SU-DHL-6 (cell line): ENCODE results near the gene SEZ6.

Source experiments
- H2AFZ ChIP-seq: fragments of 200-600 bp; sonication (generic); 2 replicates; pipeline ENCODE4 v1.6.1; 2014; ENCODE audit warnings: low read depth, mild to moderate bottlenecking, moderate library complexity, mixed read lengths, antibody characterized with exemption, low read length; ENCODE audit not compliant: severe bottlenecking
- H3F3A ChIP-seq: fragments of 200-600 bp; shearing (Covaris generic); 2 replicates; pipeline ENCODE4 v1.6.0; 2016; ENCODE audit warnings: antibody characterized with exemption, mild to moderate bottlenecking; ENCODE audit not compliant: insufficient read depth
- H3K27ac ChIP-seq: fragments of 200-600 bp; sonication (generic); 2 replicates; pipeline ENCODE4 v1.5.1; 2016; ENCODE audit warnings: low read depth, mild to moderate bottlenecking, low read length, moderate library complexity, mixed read lengths
- H3K27me3 ChIP-seq: fragments of 200-600 bp; sonication (generic), shearing (Covaris generic); 2 replicates; pipeline ENCODE4 v1.6.0; 2014; ENCODE audit warnings: mild to moderate bottlenecking, low read length
- H3K36me3 ChIP-seq: fragments of 200-600 bp; sonication (generic); 2 replicates; pipeline ENCODE4 v1.6.1; 2014; ENCODE audit warnings: mild to moderate bottlenecking, low read length, mixed read lengths
- H3K4me2 ChIP-seq: fragments of 300-600, 200-600 bp; shearing (Covaris generic), sonication (generic); 2 replicates; pipeline ENCODE4 v1.6.0; 2014; ENCODE audit warnings: low read length, low read depth, mild to moderate bottlenecking; ENCODE audit not compliant: poor library complexity, severe bottlenecking
- H3K4me3 ChIP-seq: fragments of 200-600 bp; sonication (generic); 2 replicates; pipeline ENCODE4 v1.5.1; 2014; ENCODE audit warnings: antibody characterized with exemption, low read length, mild to moderate bottlenecking, mixed read lengths; ENCODE audit not compliant: insufficient read depth, poor library complexity, severe bottlenecking
- H3K79me2 ChIP-seq: fragments of 200-600 bp; sonication (generic); 2 replicates; pipeline ENCODE4 v1.6.1; 2014; ENCODE audit warnings: mild to moderate bottlenecking, low read length, moderate library complexity; ENCODE audit not compliant: insufficient read depth
- H3K9ac ChIP-seq: fragments of 200-600 bp; sonication (generic); 2 replicates; pipeline ENCODE4 v1.7.0; 2014; ENCODE audit warnings: mild to moderate bottlenecking, low read length
- H3K9me2 ChIP-seq: fragments of 200-600 bp; sonication (generic); replicated peaks from 2 replicates; pipeline ENCODE4 v1.6.1; 2014; ENCODE audit warnings: low read length; ENCODE audit not compliant: insufficient read depth
- H3K9me3 ChIP-seq: fragments of 200-600 bp; sonication (generic); 2 replicates; pipeline ENCODE4 v1.6.1; 2014; ENCODE audit warnings: low read length, mixed read lengths; ENCODE audit not compliant: insufficient read depth
- H4K20me1 ChIP-seq: fragments of 200-600 bp; sonication (generic); 2 replicates; pipeline ENCODE4 v1.6.1; 2014; ENCODE audit warnings: low read depth, mild to moderate bottlenecking, antibody characterized with exemption, low read length, moderate library complexity, mixed read lengths
- EZH2phosphoT487 ChIP-seq: fragments of 200-600 bp; sonication (generic), shearing (Covaris generic); conservative IDR thresholded peaks from 2 replicates; pipeline ENCODE4 v1.6.1; 2018; ENCODE audit warnings: mild to moderate bottlenecking, antibody characterized with exemption, low read length, moderate library complexity, mixed read lengths
- TF ChIP-seq, protein P1 (sequence below): fragments of 200-600 bp; sonication (generic); IDR thresholded peaks from one replicate; pipeline ENCODE4 v1.5.1; 2017; ENCODE audit warnings: antibody characterized with exemption, mild to moderate bottlenecking, low read length, moderate library complexity; ENCODE audit not compliant: insufficient read depth, poor library complexity, severe bottlenecking

The SEZ6 gene, protein sequence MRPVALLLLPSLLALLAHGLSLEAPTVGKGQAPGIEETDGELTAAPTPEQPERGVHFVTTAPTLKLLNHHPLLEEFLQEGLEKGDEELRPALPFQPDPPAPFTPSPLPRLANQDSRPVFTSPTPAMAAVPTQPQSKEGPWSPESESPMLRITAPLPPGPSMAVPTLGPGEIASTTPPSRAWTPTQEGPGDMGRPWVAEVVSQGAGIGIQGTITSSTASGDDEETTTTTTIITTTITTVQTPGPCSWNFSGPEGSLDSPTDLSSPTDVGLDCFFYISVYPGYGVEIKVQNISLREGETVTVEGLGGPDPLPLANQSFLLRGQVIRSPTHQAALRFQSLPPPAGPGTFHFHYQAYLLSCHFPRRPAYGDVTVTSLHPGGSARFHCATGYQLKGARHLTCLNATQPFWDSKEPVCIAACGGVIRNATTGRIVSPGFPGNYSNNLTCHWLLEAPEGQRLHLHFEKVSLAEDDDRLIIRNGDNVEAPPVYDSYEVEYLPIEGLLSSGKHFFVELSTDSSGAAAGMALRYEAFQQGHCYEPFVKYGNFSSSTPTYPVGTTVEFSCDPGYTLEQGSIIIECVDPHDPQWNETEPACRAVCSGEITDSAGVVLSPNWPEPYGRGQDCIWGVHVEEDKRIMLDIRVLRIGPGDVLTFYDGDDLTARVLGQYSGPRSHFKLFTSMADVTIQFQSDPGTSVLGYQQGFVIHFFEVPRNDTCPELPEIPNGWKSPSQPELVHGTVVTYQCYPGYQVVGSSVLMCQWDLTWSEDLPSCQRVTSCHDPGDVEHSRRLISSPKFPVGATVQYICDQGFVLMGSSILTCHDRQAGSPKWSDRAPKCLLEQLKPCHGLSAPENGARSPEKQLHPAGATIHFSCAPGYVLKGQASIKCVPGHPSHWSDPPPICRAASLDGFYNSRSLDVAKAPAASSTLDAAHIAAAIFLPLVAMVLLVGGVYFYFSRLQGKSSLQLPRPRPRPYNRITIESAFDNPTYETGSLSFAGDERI

DNA sequence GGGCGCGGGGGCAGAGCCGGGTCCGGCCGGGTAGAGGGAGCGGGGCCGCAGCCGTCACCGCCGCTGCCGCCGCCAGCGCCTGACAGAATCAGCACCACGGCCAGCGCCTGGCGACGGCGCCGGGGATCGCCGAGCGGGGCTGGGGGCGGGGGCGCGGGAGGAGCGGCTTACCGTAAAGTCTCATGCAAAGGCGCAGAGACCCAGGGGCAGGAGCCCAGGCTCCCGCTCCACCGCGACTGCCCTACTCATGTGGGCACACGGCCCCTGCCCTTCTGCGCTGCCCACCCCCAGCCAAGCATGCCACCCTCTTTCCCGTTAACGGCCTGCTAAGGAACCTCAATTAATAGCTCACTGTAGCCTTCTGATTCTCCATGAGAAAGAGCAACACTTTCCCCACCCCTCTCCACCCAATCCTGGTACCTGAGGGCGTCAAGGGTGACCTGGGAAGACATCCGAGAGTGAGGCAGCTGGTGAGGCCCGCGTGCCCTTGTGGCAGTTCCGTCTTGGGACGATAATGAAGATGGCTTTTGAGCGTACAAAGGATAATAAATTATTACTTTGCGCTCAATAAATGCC, at the start of gene SEZ6:
Gene SEZ6, minus strand, starts transcription at position 98 of the 576 bp plus-strand sequence. CDS start 164 bp downstream, outside the sequence.
- Histone ChIP-seq H3K27ac (no peak within 1 kb of the TSS), H2AFZ (no peak within 1 kb of the TSS), H3K4me3 (no peak within 1 kb of the TSS), H3K9me2 (no peaks in the 10 kb centered on the region), H3K36me3 (no peaks in the 10 kb centered on the region), H3K79me2 (no peaks in the 10 kb centered on the region), H3K27me3 (no peaks in the 10 kb centered on the region), H3K4me2 (no peak within 1 kb of the TSS), H3K9me3 (no peaks in the 10 kb centered on the region), H3K9ac (no peak within 1 kb of the TSS), H3F3A (no peaks in the 10 kb centered on the region), H4K20me1 (no peaks in the 10 kb centered on the region)
- no peak for TF ChIP-seq EZH2phosphoT487
- TF ChIP-seq, protein P1, sequence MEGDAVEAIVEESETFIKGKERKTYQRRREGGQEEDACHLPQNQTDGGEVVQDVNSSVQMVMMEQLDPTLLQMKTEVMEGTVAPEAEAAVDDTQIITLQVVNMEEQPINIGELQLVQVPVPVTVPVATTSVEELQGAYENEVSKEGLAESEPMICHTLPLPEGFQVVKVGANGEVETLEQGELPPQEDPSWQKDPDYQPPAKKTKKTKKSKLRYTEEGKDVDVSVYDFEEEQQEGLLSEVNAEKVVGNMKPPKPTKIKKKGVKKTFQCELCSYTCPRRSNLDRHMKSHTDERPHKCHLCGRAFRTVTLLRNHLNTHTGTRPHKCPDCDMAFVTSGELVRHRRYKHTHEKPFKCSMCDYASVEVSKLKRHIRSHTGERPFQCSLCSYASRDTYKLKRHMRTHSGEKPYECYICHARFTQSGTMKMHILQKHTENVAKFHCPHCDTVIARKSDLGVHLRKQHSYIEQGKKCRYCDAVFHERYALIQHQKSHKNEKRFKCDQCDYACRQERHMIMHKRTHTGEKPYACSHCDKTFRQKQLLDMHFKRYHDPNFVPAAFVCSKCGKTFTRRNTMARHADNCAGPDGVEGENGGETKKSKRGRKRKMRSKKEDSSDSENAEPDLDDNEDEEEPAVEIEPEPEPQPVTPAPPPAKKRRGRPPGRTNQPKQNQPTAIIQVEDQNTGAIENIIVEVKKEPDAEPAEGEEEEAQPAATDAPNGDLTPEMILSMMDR, result no peak

DNA sequence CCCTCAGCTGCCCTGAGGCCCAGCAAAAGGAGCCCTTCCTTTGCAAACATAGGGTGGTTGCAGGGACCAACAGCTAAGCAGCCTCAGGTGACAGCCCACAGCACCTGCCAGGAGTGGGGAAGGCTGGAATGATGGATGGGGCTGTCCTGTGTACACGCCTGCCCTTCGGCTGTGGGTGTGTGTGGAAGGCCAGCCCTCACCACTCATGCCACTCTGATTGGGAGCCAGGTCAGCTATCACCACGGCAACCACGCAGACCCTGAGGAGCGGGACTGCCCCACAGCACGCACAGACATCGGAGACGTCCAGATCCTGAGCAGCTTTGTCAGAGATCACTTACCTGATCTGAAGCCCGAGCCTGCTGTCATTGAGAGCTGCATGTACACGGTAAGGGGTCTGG, 49.0 kb upstream of the SEZ6 start:
- Histone ChIP-seq H3K36me3 (no peaks in the 10 kb centered on the region), H3K27me3 (no peaks in the 10 kb centered on the region), H3K9ac (no peak overlapping the region), H3K9me3 (no peaks in the 10 kb centered on the region), H3K4me2 (no peak overlapping the region), H3K79me2 (no peaks in the 10 kb centered on the region), H3K4me3 (no peak overlapping the region), H3K27ac (no peak overlapping the region), H3K9me2 (no peaks in the 10 kb centered on the region), H4K20me1 (no peaks in the 10 kb centered on the region), H3F3A (no peaks in the 10 kb centered on the region), H2AFZ (no peak overlapping the region)
- no peak for TF ChIP-seq EZH2phosphoT487
- TF ChIP-seq, protein P1, result no peak

DNA sequence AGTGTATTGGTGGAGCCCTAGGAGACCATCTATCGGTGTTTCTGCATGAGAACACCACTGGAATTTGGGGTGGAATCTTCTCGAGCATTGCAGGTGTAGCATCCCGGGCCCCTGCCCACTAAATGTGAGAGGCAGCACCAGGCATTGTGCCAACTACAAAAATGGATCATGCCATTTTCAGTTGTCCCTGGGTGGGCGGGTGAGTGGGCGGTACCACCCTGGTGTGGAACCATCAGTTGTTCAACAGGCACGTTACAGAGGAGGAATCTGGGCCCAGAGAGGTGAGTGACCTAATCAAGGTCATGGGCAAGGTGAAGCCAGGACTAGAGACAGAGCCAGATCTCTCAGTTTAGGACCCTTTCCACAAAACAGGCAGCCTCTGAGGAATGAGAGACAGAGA, 45.9 kb upstream of the SEZ6 start:
- no peaks in the 10 kb centered on the region for H3K79me2 ChIP-seq
- H4K20me1 ChIP-seq, result no peaks in the 10 kb centered on the region
- no peak overlapping the region for H3K27ac ChIP-seq
- no peaks in the 10 kb centered on the region for H3K27me3 ChIP-seq
- H3K4me2 ChIP-seq, result no peak overlapping the region
- H3K9me2 ChIP-seq, result no peaks in the 10 kb centered on the region
- H3F3A ChIP-seq, result no peaks in the 10 kb centered on the region
- no peak overlapping the region for H2AFZ ChIP-seq
- H3K9me3 ChIP-seq, result no peaks in the 10 kb centered on the region
- no peak overlapping the region for H3K9ac ChIP-seq
- H3K36me3 ChIP-seq, result no peaks in the 10 kb centered on the region
- H3K4me3 ChIP-seq, result no peak overlapping the region
- TF ChIP-seq, protein P1, result no peak
